ENCODE data around the gene PELI2.

- TF ChIP-seq, protein P1, sequence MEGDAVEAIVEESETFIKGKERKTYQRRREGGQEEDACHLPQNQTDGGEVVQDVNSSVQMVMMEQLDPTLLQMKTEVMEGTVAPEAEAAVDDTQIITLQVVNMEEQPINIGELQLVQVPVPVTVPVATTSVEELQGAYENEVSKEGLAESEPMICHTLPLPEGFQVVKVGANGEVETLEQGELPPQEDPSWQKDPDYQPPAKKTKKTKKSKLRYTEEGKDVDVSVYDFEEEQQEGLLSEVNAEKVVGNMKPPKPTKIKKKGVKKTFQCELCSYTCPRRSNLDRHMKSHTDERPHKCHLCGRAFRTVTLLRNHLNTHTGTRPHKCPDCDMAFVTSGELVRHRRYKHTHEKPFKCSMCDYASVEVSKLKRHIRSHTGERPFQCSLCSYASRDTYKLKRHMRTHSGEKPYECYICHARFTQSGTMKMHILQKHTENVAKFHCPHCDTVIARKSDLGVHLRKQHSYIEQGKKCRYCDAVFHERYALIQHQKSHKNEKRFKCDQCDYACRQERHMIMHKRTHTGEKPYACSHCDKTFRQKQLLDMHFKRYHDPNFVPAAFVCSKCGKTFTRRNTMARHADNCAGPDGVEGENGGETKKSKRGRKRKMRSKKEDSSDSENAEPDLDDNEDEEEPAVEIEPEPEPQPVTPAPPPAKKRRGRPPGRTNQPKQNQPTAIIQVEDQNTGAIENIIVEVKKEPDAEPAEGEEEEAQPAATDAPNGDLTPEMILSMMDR (IDR thresholded peaks at IDR 0.05) = no peak
- no peak for TF ChIP-seq ZFX (IDR thresholded peaks at IDR 0.05; ENCODE audit: borderline replicate concordance)
These were observed 93.6 kb downstream of the PELI2 start for GRCh38 chr14:56211844-56212243.

Measured in 22Rv1 (cell line).